ENCODE data around the gene VPS51.

DNA sequence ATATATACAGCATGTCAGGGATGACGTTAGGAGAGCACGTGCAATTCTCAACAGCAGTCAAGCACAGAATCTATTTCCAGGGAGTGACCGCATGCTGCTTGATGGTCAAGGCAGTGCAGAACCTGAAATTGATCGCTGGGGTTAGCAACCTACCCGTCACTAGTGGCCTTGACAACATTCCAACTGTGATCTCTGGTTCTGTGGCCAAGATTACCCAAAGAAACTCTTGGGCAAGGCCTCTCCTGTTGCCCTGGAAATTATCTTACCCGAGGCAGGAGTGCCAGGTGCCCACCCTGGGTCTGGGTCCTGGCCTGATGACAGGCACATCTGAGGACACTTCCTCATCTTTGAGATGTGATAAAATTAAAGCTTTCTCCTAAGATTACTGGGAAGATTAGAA, 17.8 kb downstream of the VPS51 start:
- TF ChIP-seq POLR2AphosphoS5 (IDR thresholded peaks at IDR 0.05; ENCODE audit: low read depth, low read length) = no peak
- TF ChIP-seq TAF1 (IDR thresholded peaks at IDR 0.05; ENCODE audit: borderline replicate concordance, insufficient read depth, low read length) = no peak
- no peak for TF ChIP-seq SIN3A (IDR thresholded peaks at IDR 0.05; ENCODE audit: borderline replicate concordance, insufficient read depth, low read length)
- no peak for TF ChIP-seq REST (IDR thresholded peaks at IDR 0.05; ENCODE audit: insufficient read depth in 1 of 2, low read depth in 2 of 2, low read length in 2 of 2)
- TF ChIP-seq FOXP2 (optimal IDR thresholded peaks at IDR 0.05; ENCODE audit: borderline replicate concordance, extremely low read depth, extremely low read length, insufficient read depth) = no peak
